Activated naive CD8-positive, alpha-beta T cell treated with anti-CD3 and anti-CD28 coated beads, Interleukin-2, amount 10 ng/mL, durations not matched to agents 7 days and 5 days (primary cell): ENCODE measurements around the gene MYO1D. TPM values are rescaled to one million over a fixed set of nuclear protein-coding genes. Genes with fewer than 3 reads are reported as not detected.

Experiments used
- ATAC-seq: fragments of 150-1000 bp; cut with Tn5 transposase; one replicate; pipeline ENCODE4 v1.10.0; 2021; ENCODE audit warnings: low read depth, moderate library complexity
- POLR2A ChIA-PET: fragments of 350-600 bp; sonication (Branson Sonifier 250); formaldehyde crosslinking; loops from one replicate; lab custom pipeline; 2021; ENCODE audit warnings: antibody characterized with exemption; lab: Charles Lee
- DNase-seq: peaks from one replicate; pipeline ENCODE4 v3.0.0; 2021
- H3K27ac Mint-ChIP-seq: one replicate; pipeline ENCODE4 v1.8.0; 2022; ENCODE audit warnings: mild to moderate bottlenecking, mixed read lengths
- H3K27me3 Mint-ChIP-seq: one replicate; pipeline ENCODE4 v1.8.0; 2022; ENCODE audit warnings: mild to moderate bottlenecking, moderate library complexity, mixed read lengths
- H3K36me3 Mint-ChIP-seq: one replicate; pipeline ENCODE4 v1.8.0; 2021; ENCODE audit warnings: mild to moderate bottlenecking, mixed read lengths
- H3K4me1 Mint-ChIP-seq: one replicate; pipeline ENCODE4 v1.8.0; 2021; ENCODE audit warnings: mixed read lengths
- H3K4me3 Mint-ChIP-seq: one replicate; pipeline ENCODE4 v1.8.0; 2022; ENCODE audit warnings: mild to moderate bottlenecking, moderate library complexity, mixed read lengths
- H3K9me3 Mint-ChIP-seq: one replicate; pipeline ENCODE4 v1.8.0; 2021; ENCODE audit warnings: mixed read lengths
- total RNA-seq, 2 experiments: library from RNA; stranded (reverse); gene quantifications; one replicate each; pipeline ENCODE4 v1.2.3, GENCODE V29; 2021

Gene MYO1D
- total RNA-seq, 2 experiments from 2014 or later, result 5.5 to 9.0 TPM

DNA sequence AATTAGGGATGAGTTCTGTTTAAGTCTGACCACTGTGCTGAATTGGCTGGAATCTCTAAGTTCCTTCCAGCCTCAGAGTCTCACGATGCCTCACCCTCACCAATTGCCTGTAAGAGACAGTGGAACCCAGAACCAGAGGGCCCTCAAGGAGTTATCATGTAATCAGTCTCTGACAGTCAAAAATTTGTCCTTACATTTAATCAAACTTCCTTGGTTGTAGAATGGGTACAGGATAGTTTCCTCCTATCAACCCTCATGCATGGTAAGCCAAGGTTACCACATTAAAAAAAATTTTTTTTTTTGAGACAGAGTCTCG is 306.9 kb downstream of the MYO1D start:
- peaks cover 2% of the 10 kb centered on the region for H3K27me3 Mint-ChIP-seq
- ATAC-seq (peak; percentile 47), DNase-seq (no peak)
- no peaks in the 10 kb centered on the region for H3K36me3 Mint-ChIP-seq
- peaks cover 16% of the 10 kb centered on the region for H3K4me1 Mint-ChIP-seq
- H3K9me3 Mint-ChIP-seq, result no peaks in the 10 kb centered on the region
- POLR2A ChIA-PET, result no interaction called here
- H3K4me3 Mint-ChIP-seq, result no peak overlapping the region
- no peak overlapping the region for H3K27ac Mint-ChIP-seq

DNA sequence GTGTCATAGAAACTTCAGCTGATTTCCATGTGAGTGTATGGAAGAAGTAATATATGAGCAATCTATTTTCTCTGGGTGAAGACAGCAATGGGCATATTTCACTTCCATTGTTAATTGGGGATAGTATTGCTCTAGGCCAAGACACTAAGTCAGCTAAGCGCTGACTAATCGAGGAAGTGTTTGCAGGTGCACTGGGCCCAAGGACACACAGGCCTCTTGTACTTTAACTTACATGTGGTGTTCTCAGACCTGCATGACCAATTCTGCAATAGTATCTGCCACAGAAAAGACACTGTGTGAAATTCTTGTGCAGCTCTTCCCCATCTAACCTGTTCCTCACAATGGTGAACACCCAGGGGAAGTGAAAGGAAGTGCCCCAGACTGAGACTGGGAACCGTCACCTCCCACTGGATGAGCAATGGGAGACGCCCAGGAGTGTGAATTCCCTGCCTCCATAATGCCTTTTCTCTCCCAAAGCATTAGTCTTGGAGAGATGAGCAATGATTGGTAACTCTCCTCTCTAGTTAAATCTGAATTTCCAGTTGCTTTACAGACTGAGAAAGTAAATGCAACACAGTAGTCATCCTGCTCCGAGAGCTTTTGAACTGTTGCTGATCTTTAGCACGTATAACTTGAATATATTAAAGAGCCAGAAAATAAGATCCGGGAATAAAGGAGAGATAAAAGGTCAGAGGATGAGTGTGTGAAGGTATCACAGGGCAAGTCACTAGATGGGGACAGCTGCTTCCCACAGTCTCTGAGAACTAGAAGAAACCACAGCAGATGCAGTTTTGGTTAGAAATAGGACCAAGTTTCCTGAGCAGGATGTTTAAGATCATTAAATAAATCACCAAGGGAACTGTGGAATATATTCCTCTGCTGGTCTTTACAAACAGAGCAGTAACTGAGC is 307.5 kb downstream of the MYO1D start:
- no peak overlapping the region for H3K4me3 Mint-ChIP-seq
- no peak for DNase-seq
- H3K4me1 Mint-ChIP-seq, result peaks cover 17% of the 10 kb centered on the region
- H3K27me3 Mint-ChIP-seq, result no peaks in the 10 kb centered on the region
- POLR2A ChIA-PET, result no interaction called here
- ATAC-seq, result peak; percentile 47
- H3K9me3 Mint-ChIP-seq, result no peaks in the 10 kb centered on the region
- no peak overlapping the region for H3K27ac Mint-ChIP-seq
- no peaks in the 10 kb centered on the region for H3K36me3 Mint-ChIP-seq

DNA sequence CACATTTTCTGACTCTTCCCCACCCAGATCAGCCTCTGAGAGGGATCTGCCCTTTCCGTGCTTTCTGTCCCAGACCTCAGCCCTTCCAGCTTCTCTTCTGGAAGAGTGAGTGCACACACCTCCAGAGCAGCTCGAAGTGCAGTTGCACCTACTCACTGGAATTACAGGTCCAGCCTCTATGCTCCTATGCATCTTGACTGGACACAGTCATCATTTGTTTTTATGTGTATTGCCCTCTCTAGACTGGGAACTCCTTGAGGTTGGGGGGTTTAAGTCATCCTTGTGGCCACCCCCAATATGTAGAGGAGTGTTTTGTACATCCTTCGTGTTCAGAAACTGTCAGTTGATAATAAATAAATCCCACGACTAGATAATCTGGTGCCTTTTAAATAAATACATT is 308.2 kb downstream of the MYO1D start:
- H3K9me3 Mint-ChIP-seq, result no peaks in the 10 kb centered on the region
- H3K36me3 Mint-ChIP-seq, result no peaks in the 10 kb centered on the region
- H3K27me3 Mint-ChIP-seq, result no peaks in the 10 kb centered on the region
- ATAC-seq, result no peak
- H3K27ac Mint-ChIP-seq, result no peak overlapping the region
- H3K4me1 Mint-ChIP-seq, result peaks cover 22% of the 10 kb centered on the region
- H3K4me3 Mint-ChIP-seq, result no peak overlapping the region
- no peak for DNase-seq
- POLR2A ChIA-PET, result no interaction called here

DNA sequence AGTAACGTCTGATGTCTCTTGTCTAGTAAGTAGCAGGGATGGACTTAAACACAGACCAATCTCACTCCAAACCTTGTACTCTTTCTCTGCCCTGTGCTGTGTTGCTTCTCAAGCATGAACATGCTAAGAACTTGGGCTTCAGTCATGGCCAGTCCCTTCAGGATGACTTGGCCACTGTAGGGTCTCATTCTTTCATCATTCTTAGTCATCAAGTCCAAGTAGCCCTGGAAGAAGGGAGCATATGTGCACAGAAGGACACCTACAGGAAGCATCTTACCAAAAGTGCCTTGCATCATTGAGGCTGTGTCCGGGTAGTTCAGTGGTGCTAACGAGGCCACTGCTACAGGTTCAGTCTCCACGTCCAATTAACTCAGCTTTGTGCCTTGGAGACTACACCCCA is 309.4 kb downstream of the MYO1D start:
- Mint-ChIP-seq H3K4me3 (no peak overlapping the region), H3K9me3 (no peaks in the 10 kb centered on the region), H3K27me3 (no peaks in the 10 kb centered on the region), H3K36me3 (no peaks in the 10 kb centered on the region), H3K27ac (no peak overlapping the region), H3K4me1 (peaks cover 22% of the 10 kb centered on the region)
- POLR2A ChIA-PET, result no interaction called here
- no peak for ATAC-seq
- DNase-seq, result no peak

DNA sequence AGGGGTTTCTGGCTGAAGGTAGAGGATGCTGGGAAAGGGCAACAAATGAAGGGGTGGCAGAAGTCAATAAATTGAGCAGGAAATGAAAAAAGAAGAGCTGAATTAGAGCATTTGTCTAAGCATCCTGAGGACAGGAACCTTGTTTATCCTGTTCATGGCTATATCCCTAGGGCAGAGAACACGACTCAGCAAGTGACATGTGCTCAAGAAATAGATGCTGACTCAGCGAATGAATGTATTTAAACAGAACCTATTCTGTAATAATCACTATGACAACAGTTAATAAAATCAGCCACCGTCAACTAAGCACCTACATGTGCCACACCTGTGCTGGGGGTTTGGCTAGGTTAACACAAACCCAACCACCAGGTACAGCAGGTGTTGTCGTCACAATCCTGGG is 309.8 kb downstream of the MYO1D start:
- Mint-ChIP-seq H3K4me3 (no peak overlapping the region), H3K27ac (no peak overlapping the region), H3K36me3 (no peaks in the 10 kb centered on the region), H3K4me1 (peaks cover 22% of the 10 kb centered on the region), H3K9me3 (no peaks in the 10 kb centered on the region), H3K27me3 (no peaks in the 10 kb centered on the region)
- POLR2A ChIA-PET, result interaction anchor here (1.1 kb wide), 1 partner anchor 16 kb away, joined by 3 read pairs; no protein-coding TSS in a partner anchor
- ATAC-seq, result no peak
- no peak for DNase-seq

DNA sequence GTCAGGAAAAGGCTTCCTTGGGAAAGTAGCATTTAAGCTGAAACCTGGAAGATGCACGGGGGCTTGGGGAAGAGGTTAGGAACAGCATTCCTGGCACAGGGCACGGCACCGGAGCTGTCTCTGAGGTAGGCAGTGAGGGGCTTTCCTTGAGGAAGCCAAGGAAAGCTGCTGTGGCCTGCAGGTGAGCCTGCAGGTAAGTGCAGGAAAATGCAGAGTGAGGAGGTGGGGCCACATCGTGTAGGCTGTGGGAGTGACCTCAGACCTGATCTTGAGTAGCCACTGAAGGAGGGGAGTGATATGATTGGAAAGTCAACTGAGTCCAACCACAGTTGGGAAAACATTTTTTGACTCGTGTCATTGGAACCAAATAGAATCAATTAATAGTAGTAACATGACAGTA is 310.6 kb downstream of the MYO1D start:
- DNase-seq (no peak), ATAC-seq (no peak)
- H3K4me1 Mint-ChIP-seq, result peaks cover 21% of the 10 kb centered on the region
- no peaks in the 10 kb centered on the region for H3K27me3 Mint-ChIP-seq
- no peak overlapping the region for H3K27ac Mint-ChIP-seq
- no peaks in the 10 kb centered on the region for H3K9me3 Mint-ChIP-seq
- no peaks in the 10 kb centered on the region for H3K36me3 Mint-ChIP-seq
- POLR2A ChIA-PET, result interaction anchor here (1.1 kb wide), 1 partner anchor 15 kb away, joined by 3 read pairs; no protein-coding TSS in a partner anchor
- no peak overlapping the region for H3K4me3 Mint-ChIP-seq

DNA sequence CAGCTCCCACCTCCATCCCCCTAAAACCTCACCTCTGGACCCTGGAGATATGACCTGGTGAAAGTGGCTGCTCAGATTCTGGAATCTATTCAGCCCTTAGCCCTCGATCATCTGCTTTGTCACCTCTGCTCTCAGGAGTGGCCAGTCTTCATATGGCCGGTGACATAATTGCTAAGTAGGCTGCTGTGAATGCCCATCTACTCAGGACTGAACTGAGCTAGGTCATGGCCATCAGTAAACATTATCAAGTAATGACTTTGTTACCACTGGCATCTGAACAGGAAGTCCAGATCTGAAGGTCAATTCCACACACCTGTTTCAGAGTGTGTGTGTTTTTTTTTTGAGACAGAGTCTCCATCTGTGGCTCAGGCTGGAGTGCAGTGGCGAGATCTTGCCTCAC is 311.5 kb downstream of the MYO1D start:
- no peaks in the 10 kb centered on the region for H3K27me3 Mint-ChIP-seq

DNA sequence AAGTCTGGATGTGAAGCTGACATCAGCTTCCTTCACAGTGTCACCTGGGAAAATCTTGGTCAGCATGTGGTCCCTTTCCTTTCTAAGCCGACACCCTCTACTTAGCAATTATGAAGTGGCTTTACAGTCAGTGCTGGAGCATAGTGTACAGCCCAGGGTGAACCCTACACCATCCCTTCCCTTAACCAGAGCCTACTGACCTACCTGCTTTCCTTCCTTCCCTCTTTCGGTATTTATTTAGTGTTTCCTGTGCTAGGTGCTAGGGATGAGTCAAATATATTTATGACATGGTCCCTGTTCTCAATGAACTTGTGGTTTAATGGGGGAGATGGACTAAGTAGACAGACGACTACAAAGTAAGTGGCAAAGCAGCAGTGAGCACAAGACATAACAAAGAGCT is 312.6 kb downstream of the MYO1D start:
- DNase-seq, result no peak
- POLR2A ChIA-PET, result no interaction called here
- ATAC-seq, result no peak

More for the DNA sequence above, 311.5 kb downstream of the MYO1D start:
- DNase-seq (no peak), ATAC-seq (no peak)
- Mint-ChIP-seq H3K36me3 (no peaks in the 10 kb centered on the region), H3K9me3 (no peaks in the 10 kb centered on the region), H3K4me3 (no peak overlapping the region), H3K4me1 (peaks cover 13% of the 10 kb centered on the region), H3K27ac (no peak overlapping the region)
- POLR2A ChIA-PET, result no interaction called here

DNA sequence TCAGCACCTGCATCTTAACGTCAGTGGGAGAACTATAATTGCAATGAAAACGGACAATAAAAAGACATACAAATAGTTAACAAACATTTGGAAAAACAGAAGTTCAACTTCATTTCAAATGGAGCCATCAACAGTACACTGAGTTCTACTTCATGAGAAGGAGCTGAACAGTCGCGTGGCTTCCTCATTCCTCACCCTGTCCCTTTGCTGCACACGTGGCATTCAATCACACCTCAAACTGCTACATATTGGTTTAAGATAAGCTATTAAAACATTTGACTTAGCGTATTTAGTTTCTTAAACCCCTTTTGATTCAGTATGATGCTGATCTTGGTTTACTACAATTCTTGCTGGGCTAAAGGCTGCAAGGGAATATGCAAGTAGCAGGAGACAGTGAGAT is 313.3 kb downstream of the MYO1D start:
- peaks cover 9% of the 10 kb centered on the region for H3K4me1 Mint-ChIP-seq
- no peaks in the 10 kb centered on the region for H3K27me3 Mint-ChIP-seq
- no peaks in the 10 kb centered on the region for H3K9me3 Mint-ChIP-seq
- H3K36me3 Mint-ChIP-seq, result no peaks in the 10 kb centered on the region
- ATAC-seq, result no peak
- no peak overlapping the region for H3K27ac Mint-ChIP-seq
- H3K4me3 Mint-ChIP-seq, result no peak overlapping the region
- POLR2A ChIA-PET, result no interaction called here
- no peak for DNase-seq

More for the DNA sequence above, 312.6 kb downstream of the MYO1D start:
- no peaks in the 10 kb centered on the region for H3K9me3 Mint-ChIP-seq
- H3K4me1 Mint-ChIP-seq, result peaks cover 6% of the 10 kb centered on the region
- H3K27me3 Mint-ChIP-seq, result no peaks in the 10 kb centered on the region
- no peak overlapping the region for H3K27ac Mint-ChIP-seq
- H3K4me3 Mint-ChIP-seq, result no peak overlapping the region
- H3K36me3 Mint-ChIP-seq, result no peaks in the 10 kb centered on the region

DNA sequence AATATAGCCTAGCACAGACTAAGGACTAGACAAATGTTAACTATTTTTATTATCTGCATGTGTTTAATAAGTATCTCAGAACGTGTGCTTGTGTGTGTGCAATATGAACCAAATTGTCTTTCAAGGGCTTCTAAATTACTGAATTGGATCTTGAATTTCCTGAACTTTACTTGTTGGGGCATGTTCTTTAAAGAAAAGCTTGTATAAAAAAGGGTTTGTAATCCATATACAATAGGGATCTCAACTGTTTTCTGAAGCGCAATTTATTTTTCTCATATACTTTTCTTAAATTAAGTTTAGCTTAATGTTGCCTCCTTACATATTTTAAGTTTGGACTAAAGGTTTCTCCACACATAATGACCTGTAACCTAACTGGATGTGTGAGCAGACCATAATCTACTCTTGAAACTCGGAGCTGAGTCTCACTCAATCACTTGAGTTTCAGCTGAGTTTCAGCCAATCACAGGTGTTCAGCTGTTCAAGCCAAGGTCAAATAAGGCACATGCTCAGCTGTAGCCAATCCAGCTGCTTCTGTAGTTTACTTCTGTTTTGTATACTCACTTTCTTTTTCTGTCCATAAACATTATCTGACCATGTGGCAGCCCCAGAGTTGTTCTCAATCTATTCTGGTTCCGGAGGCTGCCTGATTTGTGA is 317.8 kb downstream of the MYO1D start:
- peaks cover 28% of the 10 kb centered on the region for H3K4me1 Mint-ChIP-seq
- no peak overlapping the region for H3K4me3 Mint-ChIP-seq
- H3K27ac Mint-ChIP-seq, result no peak overlapping the region
- no peaks in the 10 kb centered on the region for H3K9me3 Mint-ChIP-seq
- POLR2A ChIA-PET, result no interaction called here
- ATAC-seq, result no peak
- no peak for DNase-seq
- H3K36me3 Mint-ChIP-seq, result no peaks in the 10 kb centered on the region
- no peaks in the 10 kb centered on the region for H3K27me3 Mint-ChIP-seq

DNA sequence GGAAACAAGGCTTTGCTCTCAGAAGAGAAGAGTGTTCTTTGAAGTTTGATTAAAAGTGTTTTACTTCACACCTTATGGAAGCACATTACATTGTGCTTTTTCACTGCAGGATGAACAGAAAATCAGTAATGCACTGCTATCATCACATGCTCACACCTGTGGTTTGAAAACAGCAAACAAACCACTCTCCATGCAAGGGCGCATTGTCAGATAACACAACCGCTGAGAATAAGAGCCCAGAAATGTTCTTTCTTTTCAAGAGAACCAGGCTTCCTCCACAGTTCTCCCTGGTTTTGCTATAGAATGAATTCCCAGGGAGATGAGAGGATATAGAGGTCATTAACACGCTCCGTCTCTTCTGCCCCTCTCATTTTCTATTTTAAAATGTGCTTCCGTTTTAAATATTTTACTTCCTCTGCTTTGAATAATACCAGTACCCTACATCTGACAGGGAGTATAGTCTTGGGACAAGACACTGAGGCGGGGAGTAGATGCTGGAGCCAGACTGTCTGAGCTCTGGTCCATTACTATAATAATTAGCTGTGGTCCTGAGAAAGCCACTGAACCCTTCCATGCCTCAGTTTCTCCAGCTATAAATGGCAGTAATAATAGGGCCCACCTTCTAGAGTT is 318.5 kb downstream of the MYO1D start:
- Mint-ChIP-seq H3K27ac (peak overlapping the region; percentile 75), H3K36me3 (no peaks in the 10 kb centered on the region), H3K4me1 (peaks cover 32% of the 10 kb centered on the region), H3K27me3 (no peaks in the 10 kb centered on the region), H3K4me3 (peak overlapping the region; percentile 39), H3K9me3 (no peaks in the 10 kb centered on the region)
- ATAC-seq (peak; percentile 56), DNase-seq (no peak)
- POLR2A ChIA-PET, result no interaction called here

DNA sequence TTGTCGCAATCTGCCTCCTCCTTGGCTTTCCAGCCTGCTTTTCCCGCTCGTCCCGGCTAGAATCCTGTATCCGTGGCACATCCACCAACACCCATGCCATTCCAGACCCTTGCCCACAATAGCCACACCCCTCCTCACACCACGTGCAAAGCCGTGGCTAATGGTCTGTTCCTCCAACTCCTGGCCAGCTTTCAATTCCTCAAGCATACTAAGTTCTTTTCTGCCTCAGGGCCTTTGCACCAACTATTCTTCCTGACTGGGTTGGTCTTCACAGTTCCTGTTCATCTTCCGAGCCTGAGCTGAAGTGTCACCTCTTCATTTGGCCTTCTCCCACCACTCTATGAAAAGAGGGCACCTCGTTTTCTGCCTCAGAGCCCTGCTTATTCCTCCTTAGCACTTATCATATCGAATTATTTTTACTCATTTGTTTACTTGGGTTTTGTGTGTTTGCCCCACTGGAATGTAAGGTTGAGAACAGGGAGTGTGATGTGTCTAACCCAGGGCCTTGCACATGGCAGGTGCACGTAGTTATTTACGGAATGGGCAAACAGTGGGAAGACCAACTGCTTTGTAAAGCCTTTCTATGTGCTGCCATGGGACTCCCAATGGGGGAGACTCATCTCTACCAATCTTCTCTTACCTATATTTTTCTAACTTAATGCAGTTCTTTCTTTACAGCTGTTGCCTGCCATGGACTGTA is 321.2 kb downstream of the MYO1D start:
- DNase-seq (no peak), ATAC-seq (no peak)
- H3K27me3 Mint-ChIP-seq, result no peaks in the 10 kb centered on the region
- H3K36me3 Mint-ChIP-seq, result no peaks in the 10 kb centered on the region
- H3K4me3 Mint-ChIP-seq, result no peak overlapping the region
- peaks cover 55% of the 10 kb centered on the region for H3K4me1 Mint-ChIP-seq
- POLR2A ChIA-PET, result no interaction called here
- H3K27ac Mint-ChIP-seq, result peak overlapping the region; percentile 53
- no peaks in the 10 kb centered on the region for H3K9me3 Mint-ChIP-seq

DNA sequence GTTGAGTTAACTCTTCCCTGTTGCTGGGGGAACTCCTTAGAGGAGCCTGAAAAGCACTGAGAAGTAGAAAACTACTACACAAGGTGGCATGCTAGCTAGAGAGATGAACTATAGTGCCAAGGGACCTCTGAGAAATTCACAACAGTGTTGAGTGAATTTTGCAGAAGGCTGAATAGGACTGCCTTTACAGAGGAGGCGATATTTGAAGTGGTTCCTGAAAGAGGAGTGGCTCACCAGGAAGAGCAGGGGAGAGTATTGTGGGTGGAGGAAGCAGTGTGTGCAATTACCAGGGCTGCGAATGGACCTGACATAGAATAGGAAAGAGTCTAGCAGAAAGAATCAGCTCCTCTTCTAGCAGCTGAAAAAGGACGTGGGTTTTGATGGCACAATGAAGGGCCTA is 323.8 kb downstream of the MYO1D start:
- no peak for DNase-seq
- peak overlapping the region; percentile 67 for H3K27ac Mint-ChIP-seq
- H3K4me3 Mint-ChIP-seq, result peak overlapping the region; percentile 36

More for the DNA sequence above, 323.8 kb downstream of the MYO1D start:
- POLR2A ChIA-PET, result interaction anchor here (0.5 to 0.8 kb wide), 2 partner anchors 36 to 64 kb away, joined by 3 to 4 read pairs; no protein-coding TSS in a partner anchor
- ATAC-seq, result no peak
- no peaks in the 10 kb centered on the region for H3K36me3 Mint-ChIP-seq
- no peaks in the 10 kb centered on the region for H3K27me3 Mint-ChIP-seq
- peaks cover 53% of the 10 kb centered on the region for H3K4me1 Mint-ChIP-seq
- H3K9me3 Mint-ChIP-seq, result no peaks in the 10 kb centered on the region
